ENCODE measurements around the gene CNTNAP2. TPM values are rescaled to one million over a fixed set of nuclear protein-coding genes. Genes with fewer than 3 reads are reported as not detected.

The CNTNAP2 gene
- total RNA-seq, 3 donors from 2014 or later (not counting 1 experiment from before 2014, with no cell fraction given) = 0.18 to 1.1 TPM; not detected in 1

DNA sequence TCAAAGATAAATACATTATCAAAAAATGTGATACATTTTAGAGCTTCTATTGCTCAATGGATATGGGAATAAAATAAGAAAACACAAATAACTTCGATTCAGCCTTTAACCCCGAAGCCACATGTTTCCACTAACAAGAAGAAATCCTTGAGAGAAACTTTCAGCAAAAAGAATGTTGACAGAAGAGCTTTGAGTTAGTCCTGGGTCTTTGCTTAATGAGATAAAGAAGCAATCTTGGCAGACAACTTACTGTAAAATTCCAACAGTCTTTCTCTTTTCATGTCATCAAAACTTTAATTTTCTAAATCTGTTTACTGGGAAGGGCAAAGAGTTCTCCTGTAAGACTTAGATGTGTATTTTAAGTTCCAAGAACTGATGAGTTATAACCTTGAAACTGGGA lies 810.2 kb downstream of the CNTNAP2 start:
- H3K36me3 ChIP-seq (ENCODE audit: control insufficient read depth, insufficient read depth, low read length) = no peaks in the 10 kb centered on the region
- Mint-ChIP-seq H3K4me1 (no peaks in the 10 kb centered on the region), H3K27me3 (ENCODE audit: low read depth in 2 of 2) (no peaks in the 10 kb centered on the region), H3K9me3 (peaks cover 4 to 12% of the 10 kb centered on the region in 2 donors), H3K27ac (no peak overlapping the region), H3K4me3 (no peak overlapping the region), H3K36me3 (no peaks in the 10 kb centered on the region)
- no peaks in the 10 kb centered on the region for H3K9me3 ChIP-seq (ENCODE audit: control insufficient read depth, insufficient read depth, low read length)
- H3K4me1 ChIP-seq (ENCODE audit: control insufficient read depth, insufficient read depth, low read length) = no peaks in the 10 kb centered on the region
- WGBS (ENCODE audit: insufficient coverage) = 100% methylated on average over 1 of the region's 2 CpGs
- H3K27ac ChIP-seq (ENCODE audit: low read length) = no peak overlapping the region
- TF ChIP-seq, protein P1, sequence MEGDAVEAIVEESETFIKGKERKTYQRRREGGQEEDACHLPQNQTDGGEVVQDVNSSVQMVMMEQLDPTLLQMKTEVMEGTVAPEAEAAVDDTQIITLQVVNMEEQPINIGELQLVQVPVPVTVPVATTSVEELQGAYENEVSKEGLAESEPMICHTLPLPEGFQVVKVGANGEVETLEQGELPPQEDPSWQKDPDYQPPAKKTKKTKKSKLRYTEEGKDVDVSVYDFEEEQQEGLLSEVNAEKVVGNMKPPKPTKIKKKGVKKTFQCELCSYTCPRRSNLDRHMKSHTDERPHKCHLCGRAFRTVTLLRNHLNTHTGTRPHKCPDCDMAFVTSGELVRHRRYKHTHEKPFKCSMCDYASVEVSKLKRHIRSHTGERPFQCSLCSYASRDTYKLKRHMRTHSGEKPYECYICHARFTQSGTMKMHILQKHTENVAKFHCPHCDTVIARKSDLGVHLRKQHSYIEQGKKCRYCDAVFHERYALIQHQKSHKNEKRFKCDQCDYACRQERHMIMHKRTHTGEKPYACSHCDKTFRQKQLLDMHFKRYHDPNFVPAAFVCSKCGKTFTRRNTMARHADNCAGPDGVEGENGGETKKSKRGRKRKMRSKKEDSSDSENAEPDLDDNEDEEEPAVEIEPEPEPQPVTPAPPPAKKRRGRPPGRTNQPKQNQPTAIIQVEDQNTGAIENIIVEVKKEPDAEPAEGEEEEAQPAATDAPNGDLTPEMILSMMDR (IDR thresholded peaks at IDR 0.05) = no peak
- DNase-seq (no peak), ATAC-seq (no peak)
- H3K27me3 ChIP-seq (ENCODE audit: control insufficient read depth, insufficient read depth, low read length) = no peaks in the 10 kb centered on the region
- no peak overlapping the region for H3K4me3 ChIP-seq (ENCODE audit: low read length)
- intact Hi-C loops (cut with micrococcal nuclease) = no loop called here

DNA sequence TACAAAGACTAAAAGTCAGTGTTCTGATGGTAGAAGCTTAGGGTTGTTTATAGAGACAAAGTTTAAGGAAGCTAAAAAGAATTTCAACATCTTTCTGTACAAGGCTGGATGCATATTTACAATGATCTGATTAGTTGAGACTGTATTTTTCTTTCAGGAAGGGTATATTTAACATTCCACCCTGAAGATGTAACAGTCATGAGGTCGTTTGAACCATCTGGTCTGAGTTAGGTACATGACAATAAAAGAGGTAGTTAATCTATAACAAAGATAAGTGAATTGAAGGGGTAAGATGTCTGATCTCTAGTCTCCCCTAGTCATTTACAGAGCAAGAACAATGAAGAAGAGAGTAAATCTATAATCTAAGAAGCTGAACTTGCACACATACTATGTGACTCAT lies 821.2 kb downstream of the CNTNAP2 start:
- no peaks in the 10 kb centered on the region for H3K4me1 Mint-ChIP-seq
- Histone ChIP-seq H3K4me1 (ENCODE audit: control insufficient read depth, insufficient read depth, low read length) (no peaks in the 10 kb centered on the region), H3K27me3 (ENCODE audit: control insufficient read depth, insufficient read depth, low read length) (no peaks in the 10 kb centered on the region), H3K27ac (ENCODE audit: low read length) (no peak overlapping the region), H3K36me3 (ENCODE audit: control insufficient read depth, insufficient read depth, low read length) (no peaks in the 10 kb centered on the region), H3K4me3 (ENCODE audit: low read length) (no peak overlapping the region), H3K9me3 (ENCODE audit: control insufficient read depth, insufficient read depth, low read length) (no peaks in the 10 kb centered on the region)
- intact Hi-C loops (cut with micrococcal nuclease) = no loop called here
- no peak overlapping the region for H3K4me3 Mint-ChIP-seq
- TF ChIP-seq, protein P1 (IDR thresholded peaks at IDR 0.05) = no peak
- peaks cover 14 to 16% of the 10 kb centered on the region in 2 donors for H3K9me3 Mint-ChIP-seq
- H3K27ac Mint-ChIP-seq = no peak overlapping the region
- no peak for ATAC-seq
- DNase-seq = no peak
- peaks cover 8% of the 10 kb centered on the region for H3K36me3 Mint-ChIP-seq
- no peaks in the 10 kb centered on the region for H3K27me3 Mint-ChIP-seq (ENCODE audit: low read depth in 2 of 2)
- WGBS (ENCODE audit: insufficient coverage) = 60% methylated on average over 1 of the region's 1 CpG

DNA sequence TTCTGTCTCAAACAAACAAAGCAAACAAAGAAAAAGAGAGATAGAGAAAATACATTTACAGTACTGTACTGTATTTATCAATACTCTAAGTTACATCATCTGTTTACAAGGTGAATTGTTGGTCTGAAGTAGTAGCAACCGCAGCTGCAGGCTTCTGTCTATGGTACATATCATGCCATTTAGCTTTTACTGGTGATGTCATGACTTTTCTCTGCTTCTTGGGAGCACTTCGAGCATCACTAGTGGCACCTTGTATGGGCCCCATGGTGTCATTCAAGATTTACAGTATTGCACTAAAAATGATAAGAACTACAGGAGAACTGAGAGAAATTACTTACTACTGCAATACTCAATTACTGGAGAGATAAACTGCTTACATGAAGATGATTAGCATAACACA lies 826.9 kb downstream of the CNTNAP2 start:
- Histone ChIP-seq H3K36me3 (ENCODE audit: control insufficient read depth, insufficient read depth, low read length) (no peaks in the 10 kb centered on the region), H3K4me1 (ENCODE audit: control insufficient read depth, insufficient read depth, low read length) (no peaks in the 10 kb centered on the region), H3K4me3 (ENCODE audit: low read length) (no peak overlapping the region), H3K27ac (ENCODE audit: low read length) (no peak overlapping the region), H3K27me3 (ENCODE audit: control insufficient read depth, insufficient read depth, low read length) (no peaks in the 10 kb centered on the region), H3K9me3 (ENCODE audit: control insufficient read depth, insufficient read depth, low read length) (no peaks in the 10 kb centered on the region)
- no peaks in the 10 kb centered on the region for H3K27me3 Mint-ChIP-seq (ENCODE audit: low read depth in 2 of 2)
- intact Hi-C loops (cut with micrococcal nuclease) = no loop called here
- H3K9me3 Mint-ChIP-seq = peaks cover 12 to 13% of the 10 kb centered on the region in 2 donors
- DNase-seq (no peak), ATAC-seq (no peak)
- no peak overlapping the region for H3K27ac Mint-ChIP-seq
- peaks cover 8% of the 10 kb centered on the region for H3K36me3 Mint-ChIP-seq
- no peaks in the 10 kb centered on the region for H3K4me1 Mint-ChIP-seq
- H3K4me3 Mint-ChIP-seq = no peak overlapping the region
- TF ChIP-seq, protein P1 (IDR thresholded peaks at IDR 0.05) = no peak
- WGBS (ENCODE audit: insufficient coverage) = 85% methylated on average over 2 of the region's 2 CpGs

DNA sequence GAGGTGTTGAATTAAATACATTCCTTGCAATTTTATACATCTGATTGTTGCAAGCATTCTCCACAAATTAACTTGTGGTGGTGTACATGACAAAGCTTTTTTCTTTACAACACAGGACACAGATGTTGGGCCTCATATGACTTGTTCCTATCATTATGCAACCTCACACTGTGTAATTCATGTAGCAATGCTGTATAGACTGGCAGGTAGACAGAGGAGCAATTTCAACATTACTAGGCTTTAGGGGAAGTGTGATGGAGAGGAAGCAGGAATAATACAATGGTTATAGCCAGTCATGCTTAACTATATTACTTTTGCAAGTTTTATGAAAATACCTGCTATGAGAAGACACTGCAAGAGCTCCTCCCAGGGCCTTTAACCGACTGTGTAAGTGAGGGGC lies 832.1 kb downstream of the CNTNAP2 start:
- WGBS (ENCODE audit: insufficient coverage) = no CpG with 5 or more reads among the region's 1 CpG
- H3K27me3 ChIP-seq (ENCODE audit: control insufficient read depth, insufficient read depth, low read length) = no peaks in the 10 kb centered on the region
- H3K9me3 ChIP-seq (ENCODE audit: control insufficient read depth, insufficient read depth, low read length) = no peaks in the 10 kb centered on the region
- Mint-ChIP-seq H3K36me3 (no peaks in the 10 kb centered on the region), H3K27me3 (ENCODE audit: low read depth in 2 of 2) (no peaks in the 10 kb centered on the region), H3K4me1 (no peaks in the 10 kb centered on the region), H3K9me3 (peaks cover 9 to 15% of the 10 kb centered on the region in 2 donors), H3K27ac (no peak overlapping the region), H3K4me3 (no peak overlapping the region)
- intact Hi-C loops (cut with micrococcal nuclease) = no loop called here
- H3K27ac ChIP-seq (ENCODE audit: low read length) = no peak overlapping the region
- H3K36me3 ChIP-seq (ENCODE audit: control insufficient read depth, insufficient read depth, low read length) = no peaks in the 10 kb centered on the region
- TF ChIP-seq, protein P1 (IDR thresholded peaks at IDR 0.05) = no peak
- no peak overlapping the region for H3K4me3 ChIP-seq (ENCODE audit: low read length)
- no peak for ATAC-seq
- no peaks in the 10 kb centered on the region for H3K4me1 ChIP-seq (ENCODE audit: control insufficient read depth, insufficient read depth, low read length)
- DNase-seq = no peak

Data from natural killer cell (primary cell).